GM12878 (cell line): ENCODE measurements around the gene GSPT1. TPM values are rescaled to one million over a fixed set of nuclear protein-coding genes. Genes with fewer than 3 reads are reported as not detected.

ENCODE experiments used
- ATAC-seq: fragments of 200-7000 bp; cut with Tn5 transposase; 3 replicates; pipeline ENCODE4 v1.9.1; 2020; ENCODE audit warnings: mild to moderate bottlenecking, moderate library complexity
- BruUV-seq: library from RNA; stranded (reverse); fragments of 400-500 nt; replicated peaks from 2 replicates; lab custom pipeline; 2021; lab: Mats Ljungman, UMichigan
- CTCF ChIA-PET: fragments of 300-600 bp; sonication (Branson Sonifier 250); formaldehyde crosslinking; extraction: SDS; loops from one replicate; lab custom pipeline; 2021; ENCODE audit warnings: inconsistent platforms; lab: Yijun Ruan, JAX
- POLR2A ChIA-PET: fragments of 350-600 bp; formaldehyde crosslinking; extraction: SDS; loops from one replicate; lab custom pipeline; 2021; ENCODE audit warnings: inconsistent platforms; lab: Charles Lee
- RAD21 ChIA-PET: fragments of 300-600 bp; sonication (Branson Sonifier 250); formaldehyde crosslinking; loops from one replicate; lab custom pipeline; 2023; ENCODE audit warnings: antibody characterized with exemption; ENCODE audit not compliant: unreplicated experiment; lab: Charles Lee
- SMC1A ChIA-PET: fragments of 300-600 bp; sonication (Branson Sonifier 250); formaldehyde crosslinking; loops from one replicate; lab custom pipeline; 2023; ENCODE audit not compliant: unreplicated experiment, uncharacterized antibody; lab: Charles Lee
- DNase-seq: peaks from one replicate; pipeline ENCODE4 v3.0.0-alpha.2; 2011; ENCODE audit warnings: low read depth, low spot score
- FAIRE-seq: peaks from 3 replicates; lab custom pipeline; 2011; peaks lifted over from hg19 to GRCh38; lab: Jason Lieb, UNC
- H2AFZ ChIP-seq: 2 replicates; pipeline ENCODE4 v1.6.0; 2011; ENCODE audit warnings: low read depth, low read length, control low read depth; ENCODE audit not compliant: control insufficient read depth
- H3K27ac ChIP-seq: 2 replicates; pipeline ENCODE4 v1.5.1; 2011; ENCODE audit warnings: control low read depth; ENCODE audit not compliant: control insufficient read depth, insufficient read depth
- H3K27me3 ChIP-seq, 2 experiments: replicated peaks in 1 of 2; 2 replicates each; pipeline versions ENCODE4 v1.6.0 to v1.6.1; 2011; ENCODE audit warnings: low read length in 1 of 2; ENCODE audit not compliant: control insufficient read depth in 2 of 2, insufficient read depth in 2 of 2
- H3K36me3 ChIP-seq, 2 experiments: 2 replicates each; pipeline ENCODE4 v1.5.1; 2011; ENCODE audit warnings: low read length in 1 of 2; ENCODE audit not compliant: control insufficient read depth in 2 of 2, insufficient read depth in 2 of 2
- H3K4me1 ChIP-seq: 2 replicates; pipeline ENCODE4 v1.6.1; 2011; ENCODE audit warnings: mild to moderate bottlenecking, low read length, moderate library complexity, mixed read lengths; ENCODE audit not compliant: control insufficient read depth, insufficient read depth
- H3K4me2 ChIP-seq: 2 replicates; pipeline ENCODE4 v1.6.0; 2011; ENCODE audit warnings: control low read depth; ENCODE audit not compliant: control insufficient read depth, insufficient read depth
- H3K4me3 ChIP-seq: fragments of 200-600 bp; sonication (generic); 2 replicates; pipeline ENCODE4 v1.5.1; 2016
- H3K79me2 ChIP-seq: 2 replicates; pipeline ENCODE4 v1.6.0; 2011; ENCODE audit warnings: low read length; ENCODE audit not compliant: control insufficient read depth, insufficient read depth
- H3K9ac ChIP-seq: 2 replicates; pipeline ENCODE4 v1.8.0; 2011; ENCODE audit warnings: low read length, control low read depth, mixed read lengths; ENCODE audit not compliant: control insufficient read depth, insufficient read depth
- H3K9me3 ChIP-seq: replicated peaks from 3 replicates; pipeline ENCODE4 v1.5.1; 2011; ENCODE audit warnings: mild to moderate bottlenecking, low read length; ENCODE audit not compliant: control insufficient read depth, insufficient read depth
- H4K20me1 ChIP-seq: 2 replicates; pipeline ENCODE4 v1.6.0; 2011; ENCODE audit not compliant: control insufficient read depth, insufficient read depth
- CBX3 ChIP-seq: fragments of 200-600 bp; sonication (generic); IDR thresholded peaks from 2 replicates; pipeline ENCODE4 v1.6.1; 2016; ENCODE audit warnings: low read depth, borderline replicate concordance
- CHD2 ChIP-seq: IDR thresholded peaks from 2 replicates; pipeline ENCODE4 v1.6.1; 2011; ENCODE audit warnings: low read depth, low read length, improper control_type of control experiment, borderline replicate concordance
- E2F8 ChIP-seq: fragments of 450-650 bp; IDR thresholded peaks from 2 replicates; pipeline ENCODE4 v1.6.1; 2018; ENCODE audit warnings: mild to moderate bottlenecking, low read depth, moderate library complexity; ENCODE audit not compliant: partially characterized antibody
- NBN ChIP-seq: fragments of 450-650 bp; IDR thresholded peaks from 2 replicates; pipeline ENCODE4 v1.6.1; 2016
- RELA ChIP-seq: fragments of 450-650 bp; IDR thresholded peaks from 2 replicates; pipeline ENCODE4 v1.8.0; 2014; ENCODE audit warnings: borderline replicate concordance; ENCODE audit not compliant: partially characterized antibody
- SREBF1 ChIP-seq: IDR thresholded peaks from 2 replicates; pipeline ENCODE4 v1.6.1; 2012; ENCODE audit warnings: mild to moderate bottlenecking, low read length
- ZNF217 ChIP-seq: fragments of 450-650 bp; IDR thresholded peaks from 2 replicates; pipeline ENCODE4 v1.6.1; 2017; ENCODE audit warnings: antibody characterized with exemption, mild to moderate bottlenecking
- ZNF592 ChIP-seq: fragments of 450-650 bp; IDR thresholded peaks from 2 replicates; pipeline ENCODE4 v1.6.1; 2017; ENCODE audit warnings: mild to moderate bottlenecking, moderate library complexity
- WGBS: methylation state at CpG from one replicate; pipeline ENCODE4 v1.1.6; 2016; ENCODE audit warnings: low lambda C conversion rate; ENCODE audit not compliant: insufficient replicate concordance, insufficient coverage; ENCODE audit errors: missing lambda C conversion rate; 5-methylcytosine and 5-hydroxymethylcytosine counted together
- in situ Hi-C: fragments of 300-500 bp; cut with MboI; formaldehyde crosslinking; loops from 9 replicates; pipeline ENCODE4 v1.14.3; 2018; ENCODE audit warnings: mixed read lengths
- intact Hi-C: fragments of 100-400 bp; cut with micrococcal nuclease; formaldehyde crosslinking; loops from one replicate; pipeline ENCODE4 v1.14.2; 2022; ENCODE audit not compliant: unreplicated experiment
- polyA plus RNA-seq, 11 experiments: library from polyadenylated mRNA; depleted of rRNA in 4 of 11; unstranded in 6 of 11; stranded (reverse) in 5 of 11; fragments of >200 nt; fragmentation: Nextera tagmentation in 4 of 11; fragmentation: Illumina TruSeq in 1 of 11; extraction: Ambion mirVana in 4 of 11; extraction: Trizol in 1 of 11; gene quantifications; 1 replicate in 1 of 11; 2 replicates in 10 of 11; pipeline versions ENCODE4 v1.2.1 to v1.2.3, GENCODE V29; 2011 to 2016; ENCODE audit warnings: inconsistent platforms in 2 of 11, missing spikeins in 2 of 11, low read depth in 1 of 11
- total RNA-seq, 4 experiments: library from RNA; depleted of rRNA in 3 of 4; stranded (reverse); fragments of >200 nt in 3 of 4; fragmentation: Illumina TruSeq in 1 of 4; extraction: Trizol in 1 of 4; gene quantifications; 2 replicates each; pipeline versions ENCODE4 v1.2.1 to v1.2.3, GENCODE V29; 2013 to 2021

GSPT1 gene
- total and polyA plus RNA-seq, 10 of the 15 experiments (the other 5 are each of a cell fraction or from before 2014, with no cell fraction given): 46.7 to 181 (median 99.6) TPM

- TF ChIP-seq E2F8 (no peak), RELA (no peak), SREBF1 (no peak), ZNF217 (no peak)
Measured at GRCh38 chr16:11862489-11862888, 53.3 kb downstream of the GSPT1 start (continued).

GRCh38 chr16:11857161-11857560, 58.6 kb downstream of the GSPT1 start:
- H3K9me3 ChIP-seq: no peaks in the 10 kb centered on the region
- in situ Hi-C loops (no loop called here), intact Hi-C loops (no loop called here)
- H4K20me1 ChIP-seq: no peaks in the 10 kb centered on the region
- TF ChIP-seq CBX3 (no peak), CHD2 (no peak), ZNF592 (no peak), NBN (no peak)
- ChIA-PET SMC1A (interaction anchor here (0.9 to 1.1 kb wide), 2 partner anchors 12 to 18 kb away, joined by 3 read pairs; no protein-coding TSS in a partner anchor), POLR2A (interaction anchor here (1.3 kb wide), 1 partner anchor 15 kb away, joined by 3 read pairs; no protein-coding TSS in a partner anchor), CTCF (no interaction called here), RAD21 (no interaction called here)
- no peak overlapping the region for H2AFZ ChIP-seq
- no peak for FAIRE-seq
- H3K4me1 ChIP-seq: no peaks in the 10 kb centered on the region
- DNase-seq: no peak
- no peak overlapping the region for H3K4me2 ChIP-seq
- H3K9ac ChIP-seq: no peak overlapping the region
- H3K36me3 ChIP-seq: peaks cover 0 to 2% of the 10 kb centered on the region in 2 experiments; a peak in 1 of 4 replicates
- H3K27ac ChIP-seq: no peak overlapping the region
- 100% methylated on average over 4 of the region's 4 CpGs for WGBS
- no TSS peak for BruUV-seq
- no peaks in the 10 kb centered on the region for H3K27me3 ChIP-seq
- no peak overlapping the region for H3K4me3 ChIP-seq
- H3K79me2 ChIP-seq: peaks cover 37% of the 10 kb centered on the region
- no peak for ATAC-seq
